A673 (cell line): ENCODE measurements around the gene PHLDB2.

Experiments used
- CTCF ChIP-seq: fragments of 300-800, 200-600 bp; sonication (generic); conservative IDR thresholded peaks from 2 replicates; pipeline ENCODE4 v1.5.1; 2017; ENCODE audit warnings: low read depth, mild to moderate bottlenecking, antibody characterized with exemption, low read length, moderate library complexity, mixed read lengths
- EZH2 ChIP-seq: fragments of 200-600 bp; sonication (generic); IDR thresholded peaks from 2 replicates; pipeline ENCODE4 v1.6.1; 2017; ENCODE audit warnings: borderline replicate concordance, low read depth, mild to moderate bottlenecking, mixed read lengths, antibody characterized with exemption, low read length; ENCODE audit not compliant: poor library complexity, severe bottlenecking

GRCh38 chr3:111915905-111916304 lies 56.8 kb downstream of the PHLDB2 start:
- TF ChIP-seq CTCF (no peak), EZH2 (no peak)
